HuH-7 (cell line): Measurements from ENCODE around the gene ANO1.

Source experiments
- DNase-seq: peaks from one replicate; pipeline ENCODE4 v3.0.0; 2011; ENCODE audit warnings: low spot score

Gene ANO1

GRCh38 chr11:70115778-70116177 is 37.7 kb downstream of the ANO1 start:
- no peak for DNase-seq

- no peak for DNase-seq
These were observed 38.4 kb downstream of the ANO1 start for GRCh38 chr11:70116386-70117065.

- DNase-seq: no peak
These were observed 39.5 kb downstream of the ANO1 start for GRCh38 chr11:70117567-70118145.

GRCh38 chr11:70118642-70119041 is 40.5 kb downstream of the ANO1 start:
- no peak for DNase-seq

GRCh38 chr11:70119502-70119901 is 41.4 kb downstream of the ANO1 start:
- DNase-seq: no peak

- DNase-seq: no peak
These were observed 42.6 kb downstream of the ANO1 start for GRCh38 chr11:70120674-70121073.

GRCh38 chr11:70122490-70123198 is 44.5 kb downstream of the ANO1 start:
- no peak for DNase-seq

- DNase-seq: no peak
These were observed 45.6 kb downstream of the ANO1 start for GRCh38 chr11:70123711-70124110.

- no peak for DNase-seq
These were observed 46.3 kb downstream of the ANO1 start for GRCh38 chr11:70124321-70125000.

- no peak for DNase-seq
These were observed 48.4 kb downstream of the ANO1 start for GRCh38 chr11:70126494-70126893.

- no peak for DNase-seq
These were observed 49.7 kb downstream of the ANO1 start for GRCh38 chr11:70127653-70128434.

- no peak for DNase-seq
These were observed 50.4 kb downstream of the ANO1 start for GRCh38 chr11:70128435-70128906.

GRCh38 chr11:70129051-70129592 is 51.0 kb downstream of the ANO1 start:
- DNase-seq: no peak

GRCh38 chr11:70130636-70131035 is 52.5 kb downstream of the ANO1 start:
- no peak for DNase-seq

GRCh38 chr11:70131606-70132190 is 53.6 kb downstream of the ANO1 start:
- no peak for DNase-seq

- DNase-seq: no peak
These were observed 54.5 kb downstream of the ANO1 start for GRCh38 chr11:70132641-70133040.

GRCh38 chr11:70133771-70134335 is 55.7 kb downstream of the ANO1 start:
- no peak for DNase-seq

GRCh38 chr11:70134490-70134889 is 56.4 kb downstream of the ANO1 start:
- DNase-seq: no peak

GRCh38 chr11:70135142-70135541 is 57.0 kb downstream of the ANO1 start:
- DNase-seq: no peak

- DNase-seq: no peak
These were observed 57.5 kb downstream of the ANO1 start for GRCh38 chr11:70135625-70136059.

- no peak for DNase-seq
These were observed 59.3 kb downstream of the ANO1 start for GRCh38 chr11:70137383-70137782.
